Activated CD4-positive, CD25-positive, alpha-beta regulatory T cell (primary cell): ENCODE data around the gene PHF20.
"Not testable (repeated sequence)": the region's sequence is repeated elsewhere in the genome, so short reads cannot be mapped to it uniquely, and the experiment has no call there.

Source experiments
- DNase-seq, 4 experiments: peaks; one replicate each; lab custom pipeline; 2025; lab: John Stamatoyannopoulos, UW

PHF20 gene

DNA sequence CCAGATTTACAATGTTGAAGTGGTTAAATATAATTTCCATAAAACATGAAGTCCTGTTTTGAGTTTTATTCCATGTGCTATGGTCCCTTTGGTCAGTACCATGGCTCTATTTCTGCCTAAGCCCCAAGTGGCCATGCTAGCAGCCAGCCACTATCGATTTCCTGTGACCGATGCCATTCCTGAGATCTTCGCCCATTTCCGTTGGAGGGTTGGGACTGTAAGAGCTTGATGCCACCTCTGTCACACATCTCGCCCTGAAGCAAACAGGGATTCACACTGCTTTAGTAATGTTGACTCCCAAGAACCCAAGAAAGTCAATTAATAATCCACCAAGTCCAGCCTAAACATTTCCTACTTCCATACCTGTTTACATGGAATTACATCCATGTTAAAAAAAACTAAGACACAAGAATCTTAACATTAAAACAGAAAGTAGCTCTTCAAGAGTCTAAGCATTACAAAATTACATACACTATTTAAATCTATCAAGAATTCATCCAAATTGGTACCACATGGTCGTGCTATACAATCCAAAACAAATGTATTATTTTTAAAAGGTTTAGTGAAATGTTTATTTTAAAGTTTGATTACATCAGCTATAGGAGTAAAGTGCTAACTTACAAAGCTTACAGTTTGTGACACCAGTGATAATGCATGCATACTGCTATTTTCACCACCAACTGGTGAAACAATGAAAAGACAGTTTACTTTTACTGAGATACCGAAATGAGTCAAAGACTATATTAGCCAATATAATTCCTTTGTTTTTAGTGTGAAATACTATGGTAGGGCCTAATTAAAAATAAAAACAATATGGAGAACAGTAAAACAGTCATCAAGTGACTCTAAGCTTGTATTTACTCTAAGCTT, 32.3 kb upstream of the PHF20 start:
- no peak for DNase-seq

DNA sequence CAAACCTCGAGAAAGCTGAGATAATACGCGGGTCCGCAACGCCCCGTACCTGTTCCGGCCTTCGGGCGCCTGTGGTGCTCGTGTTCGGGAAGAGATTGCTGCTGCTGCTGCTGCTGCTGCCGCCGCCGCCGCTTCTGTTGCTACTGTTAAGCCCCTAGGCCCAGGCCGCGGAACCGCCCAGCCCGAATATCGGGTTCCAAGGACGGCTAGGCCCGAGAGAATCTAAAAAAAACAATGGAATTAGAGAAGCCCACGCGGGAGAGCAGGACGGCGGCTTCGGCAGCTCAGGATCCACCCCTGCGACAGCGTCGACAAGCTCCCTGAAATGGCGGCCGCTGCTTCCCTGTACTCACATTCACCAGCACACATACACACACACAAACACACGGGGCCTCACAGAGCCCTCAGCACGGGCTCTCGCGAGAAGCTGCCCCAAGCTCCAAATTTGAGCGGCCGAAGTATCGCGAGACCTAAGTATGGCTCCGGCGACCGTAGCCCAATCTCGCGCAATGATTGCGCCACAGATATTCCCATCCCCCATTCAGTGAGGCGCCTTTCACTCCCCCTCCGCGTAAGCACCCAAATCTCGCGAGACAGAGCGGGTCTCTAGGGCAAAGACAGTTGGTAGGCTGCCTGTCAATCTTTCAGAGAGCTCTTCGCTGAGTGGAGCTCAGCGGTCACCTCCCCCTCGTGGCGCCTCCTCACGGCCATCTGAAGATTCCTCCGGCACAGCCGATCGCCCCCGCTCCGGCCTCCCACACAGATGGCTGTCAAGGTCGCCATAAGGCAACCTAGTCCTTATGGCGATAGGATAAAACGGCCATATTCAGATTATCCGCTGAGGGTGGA, 29.7 kb upstream of the PHF20 start, which contains the start of gene RBM39:
RBM39 (minus strand) TSS at position 369 of the 849 bp plus-strand sequence. CDS start 1,386 bp downstream, outside the sequence.
- DNase-seq: peak; percentile 97 to 99 (median 98)

DNA sequence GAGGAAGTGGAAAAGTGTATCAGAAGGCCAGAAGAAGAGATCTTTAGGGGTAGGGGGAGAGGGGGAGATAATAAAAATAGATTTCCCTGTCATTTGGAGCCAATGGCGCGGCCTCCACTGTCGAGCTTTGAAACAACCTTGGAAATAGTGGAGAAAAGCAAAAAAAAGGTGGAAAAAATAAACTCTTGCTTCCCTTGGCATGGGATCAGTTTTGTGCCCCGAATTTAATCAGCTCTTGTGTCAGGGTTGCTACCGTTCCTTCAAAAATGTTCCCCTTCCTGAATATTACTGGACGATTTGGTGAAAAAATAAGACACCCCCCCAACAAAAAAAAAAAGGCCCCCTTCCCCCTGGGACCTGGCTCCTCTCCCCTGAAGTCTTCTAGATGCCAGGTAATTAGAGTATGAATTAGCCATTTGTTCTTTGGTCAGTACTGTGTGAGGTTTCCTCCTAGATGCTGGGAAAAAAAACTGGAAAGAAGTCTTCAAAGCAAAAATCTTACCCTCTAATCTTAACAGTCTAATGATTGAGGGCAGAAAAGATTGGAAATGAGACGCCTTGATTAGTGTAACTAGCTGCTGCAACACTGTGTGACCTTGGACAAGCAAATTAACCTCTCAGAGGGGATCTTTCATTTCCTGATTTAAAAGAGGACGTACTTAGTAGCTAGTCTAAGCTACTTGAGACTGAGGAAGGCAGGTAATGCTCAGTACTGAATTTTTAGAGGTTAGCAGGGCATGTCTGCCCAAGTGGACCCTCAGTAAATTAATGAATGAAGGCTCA, 28.9 kb upstream of the PHF20 start:
- DNase-seq: no peak

DNA sequence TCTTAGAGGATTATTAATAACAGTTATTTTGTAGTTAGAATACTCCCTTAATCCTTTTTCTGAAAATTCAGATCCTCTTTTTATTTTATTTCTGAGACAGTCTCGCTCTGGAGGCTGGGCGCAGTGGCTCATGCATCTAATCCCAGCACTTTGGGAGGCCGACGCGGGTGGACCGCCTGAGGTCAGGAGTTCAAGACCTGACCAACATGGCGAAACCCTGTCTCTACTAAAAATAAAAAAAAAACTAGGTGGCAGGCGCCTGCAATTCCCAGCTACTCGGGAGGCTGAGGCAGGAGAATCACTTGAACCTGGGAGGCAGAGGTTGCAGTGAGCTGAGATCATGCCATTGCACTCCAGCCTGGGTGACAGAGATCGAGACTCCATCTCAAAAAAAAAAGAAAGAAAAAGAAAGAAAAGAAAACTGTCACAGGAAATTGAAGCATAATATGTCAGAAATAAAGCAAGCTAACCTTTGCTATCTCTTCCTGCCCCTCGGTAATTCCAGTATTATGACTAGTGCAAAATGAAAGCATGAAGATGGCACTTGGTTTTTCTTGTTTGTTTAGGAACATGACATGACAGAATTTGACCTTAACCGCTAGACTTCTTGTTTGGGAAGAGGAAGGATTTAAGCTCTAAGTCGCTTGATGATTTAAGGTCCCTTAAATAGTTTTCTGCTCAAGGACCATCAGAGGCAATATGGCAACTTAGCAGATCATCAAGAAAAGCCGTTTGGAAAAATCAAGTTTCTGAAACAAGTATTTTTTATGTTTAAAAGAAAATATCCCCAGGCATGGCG, 27.9 kb upstream of the PHF20 start:
- DNase-seq: no peak

DNA sequence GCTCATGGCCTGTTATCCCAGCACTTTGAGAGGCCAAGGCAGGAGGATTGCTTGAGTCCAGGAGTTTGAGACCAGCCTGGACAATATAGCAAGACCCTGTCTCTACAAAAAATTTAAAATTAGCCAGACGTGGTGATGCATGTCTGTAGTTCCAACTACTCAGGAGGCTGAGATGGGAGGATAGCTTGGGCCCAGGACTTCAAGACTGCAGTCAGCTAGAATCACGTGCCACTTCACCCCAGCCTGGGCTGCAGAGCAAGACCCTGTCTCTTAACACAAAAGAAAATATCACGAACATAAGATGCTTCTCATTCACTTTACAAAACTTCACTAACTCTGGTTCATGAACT, 27.3 kb upstream of the PHF20 start:
- DNase-seq: not testable (repeated sequence)

DNA sequence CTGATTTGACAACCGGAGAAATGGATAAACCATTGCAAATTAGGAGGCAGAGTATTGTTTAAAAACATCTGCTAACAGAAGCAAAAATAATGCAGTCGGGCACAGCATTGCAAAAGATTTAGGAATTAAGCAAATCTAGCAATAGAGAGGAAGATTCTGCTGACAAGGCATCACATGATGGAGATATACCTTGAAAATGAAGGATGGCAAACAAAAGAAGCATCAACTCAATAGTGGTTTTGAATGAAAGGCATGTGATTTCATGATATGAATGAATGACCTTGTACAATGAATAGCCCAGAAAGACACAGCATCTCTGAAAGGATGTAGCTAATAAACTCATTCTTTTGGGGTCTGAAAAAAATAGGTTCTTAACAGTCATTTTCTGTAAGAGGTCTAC, 21.2 kb upstream of the PHF20 start:
- DNase-seq: no peak

DNA sequence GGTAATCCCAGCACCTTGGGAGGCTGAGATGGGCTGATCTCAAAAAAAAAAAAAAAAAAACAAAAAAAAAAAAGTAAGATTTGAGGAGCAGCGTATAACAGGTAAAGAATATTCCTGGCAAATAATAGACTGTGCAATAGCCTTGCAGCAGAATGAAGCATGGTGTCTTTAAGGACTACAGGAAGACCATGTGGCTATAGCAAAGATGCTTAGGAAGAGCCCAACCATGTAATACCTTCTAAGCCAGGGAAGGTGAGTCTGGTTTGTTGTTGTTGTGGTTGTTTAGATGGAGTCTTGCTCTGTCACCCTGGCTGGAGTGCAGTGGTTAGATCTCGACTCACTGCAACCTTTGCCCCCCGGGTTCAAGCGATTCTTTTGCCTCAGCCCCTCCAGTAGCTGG, 15.4 kb upstream of the PHF20 start:
- DNase-seq: no peak

DNA sequence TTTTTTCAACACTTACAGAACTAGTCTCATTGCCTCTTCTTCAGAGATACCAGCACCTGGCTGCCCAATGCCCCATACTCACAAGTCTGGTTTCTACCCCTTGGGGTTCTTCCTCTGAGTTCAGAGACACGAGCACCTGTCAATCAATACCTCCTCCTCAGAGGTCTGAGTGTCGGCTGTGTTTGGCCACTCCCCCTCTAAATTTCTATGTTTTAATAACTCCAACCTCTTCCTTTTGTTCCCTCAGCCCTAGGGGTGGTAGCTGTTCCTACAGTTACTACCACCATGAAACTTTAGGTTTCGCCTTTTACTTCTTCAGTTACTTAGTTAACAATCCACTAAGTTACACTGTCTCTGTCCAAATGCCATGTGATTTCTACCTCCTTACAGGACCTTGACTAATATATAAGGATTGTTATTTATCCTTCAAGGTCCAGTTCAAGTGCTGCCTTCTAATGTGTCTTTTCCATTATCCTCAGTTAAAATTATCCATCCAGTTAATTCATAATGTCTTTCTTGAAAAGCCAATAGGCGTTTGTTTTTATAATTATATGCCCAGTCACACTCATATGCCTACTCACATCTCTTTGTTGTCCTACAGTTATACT, 14.6 kb upstream of the PHF20 start:
- no peak for DNase-seq

DNA sequence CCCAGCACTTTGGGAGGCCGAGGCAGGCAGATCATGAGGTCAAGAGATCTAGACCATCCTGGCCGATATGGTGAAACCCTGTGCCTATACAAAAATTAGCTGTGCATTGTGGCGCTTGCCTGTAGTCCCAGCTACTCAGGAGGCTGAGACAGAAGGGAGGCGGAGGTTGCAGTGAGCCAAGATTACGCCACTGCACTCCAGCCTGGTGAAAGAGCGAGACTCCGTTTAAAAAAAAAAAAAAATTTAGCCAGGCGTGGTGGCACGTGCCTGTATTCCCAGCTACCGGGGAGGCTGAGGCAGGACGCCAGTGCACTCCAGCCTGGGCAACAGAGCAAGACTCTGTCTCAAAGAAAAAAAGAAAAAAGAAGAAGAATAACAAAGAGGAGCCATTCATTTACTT, 10.3 kb upstream of the PHF20 start:
- DNase-seq: not testable (repeated sequence)

DNA sequence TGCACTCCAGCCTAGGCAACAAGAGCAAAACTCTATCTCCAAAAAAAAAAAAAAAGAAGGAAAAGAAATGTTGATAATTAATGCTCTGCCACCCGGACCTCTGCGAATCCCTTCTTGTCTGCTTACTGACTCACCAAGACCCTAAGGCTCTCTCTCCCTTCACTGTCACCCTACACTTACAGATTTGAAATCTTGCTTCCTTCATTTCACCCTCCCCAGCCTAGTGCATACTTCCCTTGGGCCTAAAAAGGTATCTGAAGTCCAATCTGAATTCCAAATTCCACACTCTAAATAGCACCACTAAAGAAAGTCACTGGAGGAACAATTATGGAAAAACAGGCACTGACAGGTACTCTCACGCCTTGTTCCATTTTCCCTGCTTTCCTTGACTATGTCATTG, 9.4 kb upstream of the PHF20 start:
- DNase-seq: no peak

DNA sequence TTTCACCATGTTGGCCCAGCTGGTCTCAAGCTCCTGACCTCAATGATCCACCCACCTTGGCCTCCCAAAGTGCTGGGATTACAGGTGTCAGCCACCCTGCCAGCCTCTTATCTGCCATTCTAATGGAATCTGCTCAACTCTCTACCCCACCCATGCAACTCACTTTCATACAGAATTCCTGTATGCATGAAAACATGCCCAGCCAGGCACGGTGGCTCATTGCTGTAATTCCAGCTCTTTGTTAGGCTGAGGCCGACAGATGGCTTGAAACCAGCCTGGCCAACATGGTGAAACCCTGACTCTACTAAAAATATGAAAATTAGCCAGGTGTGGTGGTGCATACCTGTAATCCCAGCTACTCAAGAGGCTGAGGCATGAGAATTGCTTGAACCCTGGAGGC, 6.9 kb upstream of the PHF20 start:
- not testable (repeated sequence) for DNase-seq

DNA sequence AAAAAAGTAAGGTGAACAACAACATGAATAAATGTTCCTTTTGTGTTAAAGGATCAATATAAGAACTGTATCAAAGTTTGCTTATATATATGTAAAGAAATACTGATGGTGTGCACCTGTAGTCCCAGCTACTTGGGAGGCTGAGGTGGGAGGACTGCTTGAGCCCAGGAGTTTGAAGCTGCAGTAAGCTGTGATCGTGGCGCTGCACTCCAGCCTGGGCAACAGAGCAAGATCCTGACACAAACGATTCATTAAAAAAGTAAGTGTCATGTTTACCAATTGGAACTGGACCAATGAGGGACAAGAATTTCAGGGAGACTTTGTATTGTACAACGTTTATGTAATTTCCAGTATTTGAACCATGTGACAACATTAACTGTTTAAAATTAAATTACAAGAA, 5.0 kb upstream of the PHF20 start:
- no peak for DNase-seq

DNA sequence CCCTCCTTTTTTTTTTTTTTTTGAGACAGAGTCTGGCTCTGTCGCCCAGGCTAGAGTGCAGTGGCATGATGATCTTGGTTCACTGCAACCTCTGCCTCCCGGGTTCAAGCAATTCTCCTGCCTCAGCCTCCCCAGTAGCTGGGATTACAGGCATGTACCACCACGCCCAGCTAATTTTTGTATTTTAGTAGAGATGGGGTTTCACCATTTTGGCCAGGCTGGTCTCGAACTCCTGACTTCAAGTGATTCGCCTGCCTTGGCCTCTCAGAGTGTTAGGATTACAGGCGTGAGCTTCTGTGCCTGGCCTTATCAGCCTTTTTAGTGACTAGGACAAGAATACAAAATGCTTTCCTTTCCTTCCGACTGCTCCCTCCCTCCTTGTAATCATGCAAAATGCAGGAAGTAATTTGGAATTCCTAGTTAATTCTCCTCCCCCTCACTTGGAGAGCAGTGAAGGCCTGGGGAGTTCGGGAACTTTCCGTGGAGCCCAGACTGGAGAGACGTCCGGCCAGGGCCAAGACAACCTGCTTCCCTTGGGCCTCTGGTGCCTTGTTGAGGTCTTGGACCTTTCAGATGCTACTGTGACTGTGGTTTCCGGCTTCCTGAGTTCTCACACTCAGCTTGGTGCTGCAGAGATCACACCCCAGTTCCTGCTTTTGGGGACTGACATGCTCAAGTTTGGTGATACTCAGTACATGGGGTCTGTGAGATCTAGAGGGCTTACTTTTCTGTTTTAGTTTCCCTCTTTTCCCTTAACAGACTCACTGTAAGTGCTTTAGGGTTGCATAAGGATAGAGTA, 3.9 kb upstream of the PHF20 start:
- peak in 2 of 4 experiments; percentile 44 to 47 for DNase-seq

DNA sequence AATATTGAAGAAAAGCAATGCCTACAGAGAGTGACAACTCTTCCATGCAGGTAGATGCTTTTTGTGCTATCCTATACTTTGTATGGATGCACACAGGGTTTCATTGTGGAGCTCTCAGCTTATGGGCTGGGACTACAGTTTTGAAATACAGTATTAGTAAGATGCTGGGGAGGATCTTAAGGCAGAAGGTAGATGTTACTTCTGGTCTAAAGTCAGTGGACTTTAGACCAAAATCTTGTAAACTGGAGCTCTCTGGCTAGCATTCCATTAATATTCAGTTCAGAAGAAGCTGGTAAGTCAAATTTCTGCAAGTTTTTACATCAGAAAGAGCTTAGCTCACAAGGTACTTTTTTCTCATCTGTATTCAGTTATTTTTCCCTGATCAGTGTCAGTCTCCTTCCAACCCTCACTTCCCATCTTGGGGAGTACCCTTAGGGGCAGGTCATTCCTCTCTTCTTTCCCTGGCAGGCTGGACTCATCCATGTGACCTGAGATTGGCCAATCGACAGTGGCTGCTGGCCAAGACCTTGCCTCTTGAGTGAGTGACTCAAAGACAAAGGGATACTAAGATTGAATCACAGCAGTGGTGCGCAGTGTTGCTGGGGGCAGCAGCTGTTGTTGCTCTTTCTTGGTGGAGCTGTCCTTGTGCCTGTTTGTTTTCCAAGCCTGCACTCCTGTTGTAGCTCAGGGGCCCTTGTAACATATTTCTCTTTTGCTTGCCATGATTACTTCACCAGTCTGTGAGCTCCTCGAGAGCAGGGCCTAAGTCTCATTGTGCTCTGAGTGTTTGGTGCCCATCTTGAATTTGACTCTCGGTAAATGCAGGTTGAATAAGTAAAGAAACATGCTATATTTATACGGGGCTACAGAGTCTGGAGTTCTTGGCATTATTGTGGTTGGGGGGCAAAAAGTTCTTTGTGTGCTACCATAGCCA, 2.8 kb upstream of the PHF20 start:
- no peak for DNase-seq

DNA sequence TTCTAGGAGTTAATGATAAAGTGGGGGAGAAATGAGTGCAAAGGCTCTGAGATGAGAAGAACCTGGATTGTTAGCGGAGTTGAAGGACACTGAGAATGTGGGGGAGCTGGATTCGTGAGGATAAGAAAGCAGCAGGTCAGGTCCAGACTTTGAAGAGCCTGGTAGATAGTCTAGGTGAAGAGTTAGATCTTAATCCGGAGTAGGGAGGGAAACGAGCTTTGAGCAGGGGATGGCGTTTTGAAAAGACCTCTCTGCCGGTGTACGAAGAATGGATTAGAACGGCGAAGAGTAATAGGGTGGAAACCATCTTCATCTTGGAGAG, 487 bp upstream of the PHF20 start:
- DNase-seq: no peak

DNA sequence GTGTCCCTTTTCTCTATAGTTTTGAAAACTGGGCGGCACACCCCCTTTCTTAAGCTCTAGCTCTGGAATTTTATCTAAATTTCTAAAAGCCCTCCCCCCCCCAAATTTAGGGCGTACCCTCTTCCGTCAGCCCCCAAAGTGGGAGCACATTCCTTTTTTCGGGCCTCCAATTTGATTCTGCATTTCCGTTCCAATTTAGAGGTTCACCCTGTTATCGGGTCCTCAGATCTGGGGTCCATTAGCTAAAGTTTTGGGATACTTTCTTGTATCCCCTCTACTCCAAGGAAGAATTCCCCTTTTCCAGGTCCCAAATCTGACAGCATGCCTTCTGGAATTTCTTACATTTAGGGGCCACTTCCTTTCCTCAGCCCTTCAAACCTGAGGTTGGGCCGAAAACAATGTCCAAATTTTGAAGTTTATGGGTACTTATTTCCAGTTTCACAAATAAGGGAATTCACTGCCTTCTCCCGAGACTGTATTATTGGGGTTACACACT, 796 bp downstream of the PHF20 start:
- no peak for DNase-seq

DNA sequence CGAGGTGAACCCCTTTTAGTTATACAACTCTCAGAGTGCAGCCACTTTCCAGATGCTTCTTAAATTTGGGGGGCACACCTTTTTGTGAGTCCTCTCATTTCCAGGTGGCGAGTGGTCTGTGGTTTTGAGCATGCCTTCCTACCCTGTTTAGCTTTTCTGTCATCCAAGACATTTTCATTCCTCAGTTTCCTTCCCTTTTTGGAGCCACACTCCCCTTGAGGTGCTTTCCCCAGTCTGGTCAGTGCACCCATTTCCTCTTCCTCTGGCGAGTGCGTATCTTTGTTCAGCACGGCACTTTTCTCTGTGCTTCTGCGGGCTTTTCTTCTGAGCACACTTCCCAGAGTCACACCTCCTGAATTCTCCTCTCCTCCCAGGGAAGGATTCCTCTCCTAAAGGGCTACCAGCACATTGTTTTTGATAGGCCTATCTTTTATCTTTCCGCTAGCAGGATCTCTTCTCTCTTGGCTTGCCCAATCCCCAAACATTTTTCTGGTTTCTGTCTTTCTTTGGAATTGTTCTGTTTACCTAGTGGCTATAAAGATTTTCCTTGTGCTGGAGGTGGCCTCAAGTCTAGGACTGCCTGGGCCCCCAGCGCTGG, 1.4 kb downstream of the PHF20 start:
- DNase-seq: no peak

DNA sequence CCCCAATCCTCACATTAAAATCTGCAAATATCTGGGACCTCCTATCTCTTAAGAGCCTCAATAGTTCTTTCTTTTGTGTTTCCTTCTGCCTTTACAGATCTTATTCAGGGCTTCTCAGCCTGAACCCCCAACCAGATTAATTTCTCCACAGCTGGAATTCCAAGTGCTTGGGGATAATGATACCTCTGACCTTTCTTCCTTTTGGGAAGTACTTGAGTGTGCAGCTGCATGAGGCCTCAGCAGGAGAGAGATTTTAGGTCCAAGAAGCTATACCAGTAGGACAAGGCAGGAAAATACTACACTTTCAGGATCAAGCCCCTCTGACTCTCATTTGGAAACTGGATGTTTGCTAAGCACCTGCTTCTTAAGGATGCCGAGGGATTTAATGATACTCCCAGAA, 2.6 kb downstream of the PHF20 start:
- no peak for DNase-seq
